Endodermal cell (in vitro differentiated cells): ENCODE results near the gene ETAA1. TPM values are rescaled to one million over a fixed set of nuclear protein-coding genes. Genes with fewer than 3 reads are reported as not detected.
A peak's percentile ranks its signal among the peaks of the same experiment; 100 is the strongest.

ENCODE experiments used
- DNase-seq: peaks from one replicate; pipeline ENCODE4 v3.0.0-alpha.2; 2017
- H3K27ac ChIP-seq: 2 replicates; pipeline ENCODE4 v1.5.1; 2013; ENCODE audit warnings: mild to moderate bottlenecking, low read depth, low read length, moderate library complexity
- H3K27me3 ChIP-seq: 2 replicates; pipeline ENCODE4 v1.6.1; 2013; ENCODE audit warnings: mild to moderate bottlenecking, low read length, moderate library complexity; ENCODE audit not compliant: insufficient read depth, control insufficient read depth, poor library complexity, severe bottlenecking
- H3K36me3 ChIP-seq: 2 replicates; pipeline ENCODE4 v1.7.0; 2013; ENCODE audit warnings: mild to moderate bottlenecking, low read length, moderate library complexity; ENCODE audit not compliant: control insufficient read depth, insufficient read depth
- H3K4me1 ChIP-seq: one replicate; pipeline ENCODE4 v1.7.0; 2013; ENCODE audit warnings: low read length; ENCODE audit not compliant: control insufficient read depth, insufficient read depth
- H3K4me3 ChIP-seq: 2 replicates; pipeline ENCODE4 v1.5.1; 2013; ENCODE audit warnings: mild to moderate bottlenecking, low read length, moderate library complexity
- H3K9ac ChIP-seq: 2 replicates; pipeline ENCODE4 v1.6.1; 2013; ENCODE audit warnings: mild to moderate bottlenecking, low read length, moderate library complexity; ENCODE audit not compliant: poor library complexity, severe bottlenecking; ENCODE audit errors: extremely low read depth
- H3K9me3 ChIP-seq: 2 replicates; pipeline ENCODE4 v1.6.1; 2013; ENCODE audit warnings: mild to moderate bottlenecking, low read length, moderate library complexity; ENCODE audit not compliant: control insufficient read depth
- H3K27ac Mint-ChIP-seq: 2 replicates; pipeline ENCODE4 v1.8.0; 2020; ENCODE audit warnings: mixed read lengths
- H3K27me3 Mint-ChIP-seq: 2 replicates; pipeline ENCODE4 v1.8.0; 2021; ENCODE audit warnings: mild to moderate bottlenecking, mixed read lengths; ENCODE audit not compliant: insufficient read depth
- H3K36me3 Mint-ChIP-seq: 2 replicates; pipeline ENCODE4 v1.8.0; 2020; ENCODE audit warnings: low read depth, mixed read lengths
- H3K4me1 Mint-ChIP-seq: 2 replicates; pipeline ENCODE4 v1.8.0; 2020; ENCODE audit warnings: mixed read lengths
- H3K4me3 Mint-ChIP-seq: 2 replicates; pipeline ENCODE4 v1.8.0; 2020; ENCODE audit warnings: mild to moderate bottlenecking, moderate library complexity, mixed read lengths
- H3K9me3 Mint-ChIP-seq: 2 replicates; pipeline ENCODE4 v1.8.0; 2020; ENCODE audit warnings: mild to moderate bottlenecking, mixed read lengths
- WGBS, 2 experiments: methylation state at CpG; one replicate each; pipeline versions ENCODE4 v1.1.5 to v1.1.7; 2013; ENCODE audit warnings: missing lambda C conversion rate in 2 of 2, mixed read lengths in 1 of 2; ENCODE audit not compliant: insufficient coverage in 1 of 2, insufficient read length in 1 of 2; 5-methylcytosine and 5-hydroxymethylcytosine counted together
- total RNA-seq, 2 donors: library from RNA; stranded (reverse); fragmentation: NEBNext Ultra II Directional in 1 of 2; extraction: Animal tissue kit (Norgen Biotek cat#: 25700) in 1 of 2; gene quantifications; 2 replicates in 1 of 2; 3 replicates in 1 of 2; pipeline ENCODE4 v1.2.1, GENCODE V29; 2021
- TF ChIP-seq, protein P1 (sequence below): fragments of 200-600 bp; sonication (generic); conservative IDR thresholded peaks from 2 replicates; pipeline ENCODE4 v1.5.0; 2021; ENCODE audit warnings: antibody characterized with exemption, mild to moderate bottlenecking

ETAA1 gene
- total RNA-seq, 2 donors from 2014 or later, result 18.9 to 21.3 TPM

DNA sequence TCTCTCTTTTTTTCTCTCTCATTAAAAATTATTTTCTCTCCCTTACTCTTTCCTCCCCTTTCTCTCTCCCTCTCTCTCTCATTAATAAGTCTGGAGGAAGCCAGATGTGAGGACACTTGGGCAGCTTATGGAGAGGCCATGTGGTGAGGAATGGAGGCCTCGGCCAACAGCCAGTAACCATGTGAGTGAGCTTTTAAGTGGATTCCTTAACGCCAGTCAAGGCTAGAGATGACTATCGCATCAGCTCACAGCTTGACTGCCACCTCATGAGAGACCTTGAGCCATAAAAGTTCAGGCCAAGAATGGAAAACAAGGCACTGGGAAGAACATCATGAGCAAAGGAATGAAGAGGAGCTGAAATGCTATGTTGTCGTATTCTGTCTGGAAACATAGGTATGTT lies 39.1 kb downstream of the ETAA1 start:
- no peaks in the 10 kb centered on the region for H3K4me1 ChIP-seq
- Mint-ChIP-seq H3K27ac (peak overlapping the region; percentile 9), H3K27me3 (no peaks in the 10 kb centered on the region), H3K4me1 (no peaks in the 10 kb centered on the region), H3K4me3 (no peak overlapping the region), H3K36me3 (no peaks in the 10 kb centered on the region), H3K9me3 (no peaks in the 10 kb centered on the region)
- TF ChIP-seq, protein P1, sequence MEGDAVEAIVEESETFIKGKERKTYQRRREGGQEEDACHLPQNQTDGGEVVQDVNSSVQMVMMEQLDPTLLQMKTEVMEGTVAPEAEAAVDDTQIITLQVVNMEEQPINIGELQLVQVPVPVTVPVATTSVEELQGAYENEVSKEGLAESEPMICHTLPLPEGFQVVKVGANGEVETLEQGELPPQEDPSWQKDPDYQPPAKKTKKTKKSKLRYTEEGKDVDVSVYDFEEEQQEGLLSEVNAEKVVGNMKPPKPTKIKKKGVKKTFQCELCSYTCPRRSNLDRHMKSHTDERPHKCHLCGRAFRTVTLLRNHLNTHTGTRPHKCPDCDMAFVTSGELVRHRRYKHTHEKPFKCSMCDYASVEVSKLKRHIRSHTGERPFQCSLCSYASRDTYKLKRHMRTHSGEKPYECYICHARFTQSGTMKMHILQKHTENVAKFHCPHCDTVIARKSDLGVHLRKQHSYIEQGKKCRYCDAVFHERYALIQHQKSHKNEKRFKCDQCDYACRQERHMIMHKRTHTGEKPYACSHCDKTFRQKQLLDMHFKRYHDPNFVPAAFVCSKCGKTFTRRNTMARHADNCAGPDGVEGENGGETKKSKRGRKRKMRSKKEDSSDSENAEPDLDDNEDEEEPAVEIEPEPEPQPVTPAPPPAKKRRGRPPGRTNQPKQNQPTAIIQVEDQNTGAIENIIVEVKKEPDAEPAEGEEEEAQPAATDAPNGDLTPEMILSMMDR, result no peak
- no peaks in the 10 kb centered on the region for H3K9me3 ChIP-seq
- DNase-seq, result no peak
- H3K36me3 ChIP-seq, result no peaks in the 10 kb centered on the region
- no peak overlapping the region for H3K4me3 ChIP-seq
- H3K9ac ChIP-seq, result no peak overlapping the region
- H3K27me3 ChIP-seq, result no peaks in the 10 kb centered on the region
- no peak overlapping the region for H3K27ac ChIP-seq
- WGBS, 2 experiments, result 93% methylated on average over 3 to 4 of the region's 4 CpGs

GRCh38 chr2:67437114-67437513 lies 40.0 kb downstream of the ETAA1 start:
- TF ChIP-seq, protein P1, result no peak
- no peak for DNase-seq
- Mint-ChIP-seq H3K4me1 (no peaks in the 10 kb centered on the region), H3K9me3 (no peaks in the 10 kb centered on the region), H3K4me3 (no peak overlapping the region), H3K27me3 (no peaks in the 10 kb centered on the region), H3K36me3 (no peaks in the 10 kb centered on the region), H3K27ac (no peak overlapping the region)
- no peaks in the 10 kb centered on the region for H3K4me1 ChIP-seq
- WGBS, 2 experiments, result 81% methylated on average over 1 of the region's 1 CpG; no CpG with 5 or more reads in 1 of the 2 experiments
- H3K9ac ChIP-seq, result no peak overlapping the region
- no peaks in the 10 kb centered on the region for H3K36me3 ChIP-seq
- no peak overlapping the region for H3K27ac ChIP-seq
- H3K9me3 ChIP-seq, result no peaks in the 10 kb centered on the region
- no peak overlapping the region for H3K4me3 ChIP-seq
- H3K27me3 ChIP-seq, result no peaks in the 10 kb centered on the region

DNA sequence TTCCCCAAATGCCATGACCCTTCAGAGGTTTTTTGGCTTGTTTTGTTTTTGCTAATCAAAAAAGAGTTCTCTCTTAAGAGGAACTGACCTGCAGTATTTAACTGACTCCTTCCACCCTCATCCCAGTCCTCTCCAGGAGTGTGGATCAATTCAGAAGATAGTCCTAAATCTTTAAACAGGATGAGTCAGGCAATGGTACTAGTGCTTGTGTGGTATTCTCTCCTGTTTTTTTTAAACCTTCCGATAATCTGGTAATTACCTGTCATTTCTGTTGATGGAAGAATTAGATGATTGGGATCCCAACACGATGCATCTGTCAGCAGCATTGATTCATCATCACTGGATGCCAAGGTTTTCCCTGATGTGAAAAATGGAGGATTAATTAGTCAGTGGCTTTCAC lies 41.2 kb downstream of the ETAA1 start:
- WGBS, 2 experiments, result 93 to 100% methylated on average over 1 to 2 of the region's 2 CpGs
- Histone ChIP-seq H3K4me3 (no peak overlapping the region), H3K27ac (no peak overlapping the region), H3K9me3 (no peaks in the 10 kb centered on the region), H3K4me1 (no peaks in the 10 kb centered on the region), H3K36me3 (no peaks in the 10 kb centered on the region), H3K9ac (no peak overlapping the region), H3K27me3 (no peaks in the 10 kb centered on the region)
- Mint-ChIP-seq H3K4me3 (no peak overlapping the region), H3K36me3 (no peaks in the 10 kb centered on the region), H3K27me3 (no peaks in the 10 kb centered on the region), H3K4me1 (no peaks in the 10 kb centered on the region), H3K27ac (no peak overlapping the region), H3K9me3 (no peaks in the 10 kb centered on the region)
- TF ChIP-seq, protein P1, result no peak
- DNase-seq, result no peak
